Measurements from ENCODE around the gene ERF. TPM values are rescaled to one million over a fixed set of nuclear protein-coding genes. Genes with fewer than 3 reads are reported as not detected.
"Not testable (repeated sequence)": the region's sequence is repeated elsewhere in the genome, so short reads cannot be mapped to it uniquely, and the experiment has no call there.

The ERF gene
- total and polyA plus RNA-seq, 7 experiments from 2014 or later = 2.8 to 105 (median 49.4) TPM

- Mint-ChIP-seq H3K36me3 (peaks cover 0 to 8% (median 3%) of the 10 kb centered on the region in 5 donors), H3K4me3 (no peak overlapping the region), H3K27me3 (no peaks in the 10 kb centered on the region), H3K9me3 (no peaks in the 10 kb centered on the region), H3K4me1 (peaks cover 8 to 30% (median 25%) of the 10 kb centered on the region in 7 donors), H3K27ac (no peak overlapping the region)
- DNase-seq = peak; percentile 93 to 100 (median 100)
- Histone ChIP-seq H3K27me3 (ENCODE audit: control insufficient read depth in 2 of 2, insufficient read depth in 2 of 2, low read length in 2 of 2) (no peaks in the 10 kb centered on the region), H3K9me3 (ENCODE audit: control insufficient read depth in 2 of 3, low read length in 3 of 3) (no peaks in the 10 kb centered on the region), H3K36me3 (ENCODE audit: control insufficient read depth in 2 of 3, insufficient read depth in 3 of 3, low read length in 3 of 3) (peaks cover 0 to 13% (median 0%) of the 10 kb centered on the region in 3 experiments), H3K4me3 (ENCODE audit: low read length) (peak overlapping the region; percentile 85), H3K27ac (ENCODE audit: low read depth, low read length) (peak overlapping the region; percentile 95), H3K4me1 (ENCODE audit: control insufficient read depth in 2 of 2, insufficient read depth in 2 of 2, low read length in 2 of 2) (peaks cover 23 to 29% of the 10 kb centered on the region in 2 donors)
- CTCF ChIA-PET = no interaction called here
- intact Hi-C loops (cut with micrococcal nuclease) = loop anchor here (1.0 to 5.0 kb wide), 13 partner anchors 12 to 1823 kb away; partner anchors contain the start of genes ERF (in 2 of the 2), PAFAH1B3 (in 2 of the 2), PRR19 (in 2 of the 2) and DEDD2 (in 1 of the 2)
- POLR2A ChIA-PET = interaction anchor here (0.6 to 1.4 kb wide), 2 partner anchors 9 to 12 kb away, joined by 4 to 9 read pairs; no protein-coding TSS in a partner anchor
- peak; percentile 75 for ATAC-seq
Observed at GRCh38 chr19:42268142-42268703, 13.3 kb upstream of the ERF start.

DNA sequence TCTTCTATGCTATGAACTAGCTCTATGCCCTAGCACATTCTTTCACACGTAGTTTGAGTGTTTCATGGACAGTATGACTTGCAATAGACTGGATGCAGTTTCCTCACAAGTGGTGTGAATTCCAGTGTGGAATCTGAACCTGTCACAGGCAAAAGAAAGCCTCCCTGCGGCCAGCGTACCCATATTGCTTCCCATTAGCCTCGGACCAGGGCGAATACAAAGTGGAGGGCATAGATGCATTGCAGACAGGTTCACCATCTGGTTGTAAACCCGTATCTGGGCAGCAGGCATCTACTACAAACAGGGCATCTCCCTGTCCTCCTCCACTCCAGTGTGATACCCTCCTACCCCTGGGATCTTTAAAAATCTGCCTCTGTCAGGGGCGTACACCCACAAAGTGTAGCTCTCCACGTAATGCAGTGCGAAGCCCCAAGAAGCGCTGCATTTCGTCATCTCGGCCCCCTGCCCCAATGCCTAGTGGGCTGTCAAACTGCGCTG lies 12.8 kb upstream of the ERF start:
- H3K9me3 Mint-ChIP-seq = no peaks in the 10 kb centered on the region
- peaks cover 0 to 8% (median 0%) of the 10 kb centered on the region in 5 donors for H3K36me3 Mint-ChIP-seq
- H3K4me3 ChIP-seq (ENCODE audit: low read length) = peak overlapping the region; percentile 85
- DNase-seq (no peak), ATAC-seq (no peak)
- intact Hi-C loops (cut with micrococcal nuclease) = loop anchor here (1.0 to 5.0 kb wide), 13 partner anchors 12 to 1823 kb away; partner anchors contain the start of genes ERF (in 2 of the 2), PAFAH1B3 (in 2 of the 2), PRR19 (in 2 of the 2) and DEDD2 (in 1 of the 2)
- H3K4me1 ChIP-seq (ENCODE audit: control insufficient read depth in 2 of 2, insufficient read depth in 2 of 2, low read length in 2 of 2) = peaks cover 23 to 29% of the 10 kb centered on the region in 2 donors
- CTCF ChIA-PET = interaction anchor here (0.6 kb wide), 1 partner anchor 156 kb away, joined by 3 read pairs; no protein-coding TSS in a partner anchor
- H3K27me3 Mint-ChIP-seq = no peaks in the 10 kb centered on the region
- no peaks in the 10 kb centered on the region for H3K27me3 ChIP-seq (ENCODE audit: control insufficient read depth in 2 of 2, insufficient read depth in 2 of 2, low read length in 2 of 2)
- H3K27ac Mint-ChIP-seq = no peak overlapping the region
- H3K4me3 Mint-ChIP-seq = no peak overlapping the region
- no peaks in the 10 kb centered on the region for H3K9me3 ChIP-seq (ENCODE audit: control insufficient read depth in 2 of 3, low read length in 3 of 3)
- H3K36me3 ChIP-seq (ENCODE audit: control insufficient read depth in 2 of 3, insufficient read depth in 3 of 3, low read length in 3 of 3) = peaks cover 0 to 8% (median 0%) of the 10 kb centered on the region in 3 experiments
- H3K27ac ChIP-seq (ENCODE audit: low read depth, low read length) = peak overlapping the region; percentile 95
- POLR2A ChIA-PET = interaction anchor here (0.6 to 1.4 kb wide), 4 partner anchors 9 to 23 kb away, joined by 4 to 9 read pairs (median 6); no protein-coding TSS in a partner anchor
- H3K4me1 Mint-ChIP-seq = peaks cover 8 to 30% (median 23%) of the 10 kb centered on the region in 7 donors

DNA sequence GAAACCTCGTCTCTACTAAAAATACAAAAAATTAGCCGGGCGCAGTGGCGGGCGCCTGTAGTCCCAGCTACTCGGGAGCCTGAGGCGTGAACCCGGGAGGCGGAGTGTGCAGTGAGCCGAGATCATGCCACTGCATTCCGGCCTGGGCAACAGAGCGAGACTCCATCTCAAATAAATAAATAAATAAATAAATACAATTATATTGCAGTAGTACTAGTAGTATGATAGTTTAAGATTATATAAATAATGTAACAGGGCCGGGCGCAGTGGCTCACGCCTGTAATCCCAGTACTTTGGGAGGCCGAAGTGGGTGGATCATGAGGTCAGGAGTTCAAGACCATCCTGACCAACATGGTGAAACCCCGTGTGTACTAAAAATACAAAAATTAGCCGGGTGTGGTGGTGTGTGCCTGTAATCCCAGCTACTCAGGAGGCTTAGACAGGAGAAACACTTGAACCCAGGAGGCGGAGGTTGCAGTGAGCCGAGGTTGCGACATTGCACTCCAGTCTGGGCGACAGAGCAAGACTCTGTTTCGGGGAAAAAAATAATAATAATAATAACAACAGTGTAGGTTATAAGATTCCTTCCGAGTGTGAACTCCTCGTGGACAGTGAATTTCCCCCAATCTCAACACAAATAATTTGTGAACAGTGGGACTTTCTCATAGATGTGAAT lies 12.1 kb upstream of the ERF start:
- not testable (repeated sequence) for H3K36me3 ChIP-seq (ENCODE audit: control insufficient read depth in 2 of 3, insufficient read depth in 3 of 3, low read length in 3 of 3); H3K36me3 Mint-ChIP-seq; H3K4me3 ChIP-seq (ENCODE audit: low read length); H3K27me3 ChIP-seq (ENCODE audit: control insufficient read depth in 2 of 2, insufficient read depth in 2 of 2, low read length in 2 of 2); DNase-seq; H3K9me3 ChIP-seq (ENCODE audit: control insufficient read depth in 2 of 3, low read length in 3 of 3); H3K9me3 Mint-ChIP-seq; H3K27me3 Mint-ChIP-seq; ATAC-seq
- Histone ChIP-seq H3K4me1 (ENCODE audit: control insufficient read depth in 2 of 2, insufficient read depth in 2 of 2, low read length in 2 of 2) (peaks cover 23 to 29% of the 10 kb centered on the region in 2 donors), H3K27ac (ENCODE audit: low read depth, low read length) (peak overlapping the region; percentile 95)
- intact Hi-C loops (cut with micrococcal nuclease) = loop anchor here in 1 of 2 donors (5.0 kb wide), 1 partner anchor 1005 kb away; the partner anchor contains the start of gene HNRNPUL1
- peaks cover 8 to 30% (median 23%) of the 10 kb centered on the region in 7 donors for H3K4me1 Mint-ChIP-seq
- POLR2A ChIA-PET = interaction anchor here (1.0 to 1.7 kb wide), 4 partner anchors 11 to 24 kb away, joined by 4 to 9 read pairs (median 6); partner anchors contain the start of gene GSK3A
- peak overlapping the region in 3 of 9 donors; percentile 14 to 75 (median 54) for H3K27ac Mint-ChIP-seq
- CTCF ChIA-PET = interaction anchor here (0.6 to 0.7 kb wide), 3 partner anchors 24 to 183 kb away, joined by 3 to 5 read pairs (median 5); no protein-coding TSS in a partner anchor
- peak overlapping the region in 3 of 10 donors; percentile 7 to 45 (median 39) for H3K4me3 Mint-ChIP-seq

DNA sequence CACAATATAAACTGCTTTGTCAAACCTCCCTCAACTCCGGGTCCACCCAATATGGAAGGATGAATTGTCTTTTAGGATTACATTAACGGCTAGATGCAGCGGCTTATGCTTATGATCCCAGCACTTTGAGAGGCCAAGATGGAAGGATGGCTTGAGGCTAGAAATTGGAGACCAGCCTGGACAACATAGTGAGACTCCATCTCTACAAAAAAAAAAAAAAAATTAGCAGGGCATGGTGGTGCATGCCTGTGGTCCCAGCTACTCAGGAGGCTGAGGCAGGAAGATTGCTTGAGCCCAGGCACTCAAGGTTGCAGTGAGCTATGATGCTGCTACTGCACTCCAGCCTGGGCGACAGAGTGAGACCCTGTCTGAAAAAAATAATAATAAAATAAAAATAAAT lies 11.2 kb upstream of the ERF start:
- H3K36me3 Mint-ChIP-seq; H3K4me3 ChIP-seq (ENCODE audit: low read length); H3K27me3 Mint-ChIP-seq; CTCF ChIA-PET; H3K9me3 ChIP-seq (ENCODE audit: control insufficient read depth in 2 of 3, low read length in 3 of 3); DNase-seq; ATAC-seq; H3K9me3 Mint-ChIP-seq; H3K36me3 ChIP-seq (ENCODE audit: control insufficient read depth in 2 of 3, insufficient read depth in 3 of 3, low read length in 3 of 3); H3K27me3 ChIP-seq (ENCODE audit: control insufficient read depth in 2 of 2, insufficient read depth in 2 of 2, low read length in 2 of 2); H3K27ac ChIP-seq (ENCODE audit: low read depth, low read length): not testable (repeated sequence)
- POLR2A ChIA-PET = interaction anchor here (1.7 kb wide), 1 partner anchor 23 kb away, joined by 5 read pairs; the partner anchor contains the start of gene GSK3A
- intact Hi-C loops (cut with micrococcal nuclease) = loop anchor here in 1 of 2 donors (5.0 kb wide), 1 partner anchor 1004 kb away; the partner anchor contains the start of gene HNRNPUL1
- Mint-ChIP-seq H3K27ac (peak overlapping the region in 2 of 9 donors; percentile 56 to 65), H3K4me1 (peaks cover 6 to 24% (median 17%) of the 10 kb centered on the region in 7 donors), H3K4me3 (peak overlapping the region in 1 of 10 donors; percentile 5)
- H3K4me1 ChIP-seq (ENCODE audit: control insufficient read depth in 2 of 2, insufficient read depth in 2 of 2, low read length in 2 of 2) = peaks cover 17 to 23% of the 10 kb centered on the region in 2 donors

DNA sequence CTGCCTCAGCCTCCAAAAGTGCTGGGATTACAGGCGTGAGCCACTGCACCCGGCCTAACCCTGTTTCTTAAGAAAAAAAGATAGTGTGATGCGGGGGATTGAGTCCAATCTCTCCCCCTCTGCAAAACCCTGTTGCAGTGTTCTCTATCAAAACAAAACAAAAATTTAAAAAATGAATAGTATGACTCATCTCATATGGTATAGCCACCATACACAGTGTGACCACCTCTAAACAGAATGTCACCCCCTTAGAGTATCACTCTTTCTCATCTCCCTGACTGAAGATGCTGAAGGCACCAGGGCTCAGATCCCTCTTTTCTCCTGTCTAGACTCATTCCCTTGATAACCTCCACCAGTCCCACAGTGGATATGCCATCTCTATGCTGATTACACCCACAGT lies 6.8 kb upstream of the ERF start:
- peak overlapping the region in 1 of 9 donors; percentile 2 for H3K27ac Mint-ChIP-seq
- ATAC-seq (no peak), DNase-seq (no peak)
- H3K4me3 Mint-ChIP-seq = no peak overlapping the region
- H3K27me3 Mint-ChIP-seq = peaks cover 0 to 8% (median 0%) of the 10 kb centered on the region in 5 donors
- ChIA-PET POLR2A (interaction anchor here (1.2 kb wide), 1 partner anchor 15 kb away, joined by 5 read pairs; no protein-coding TSS in a partner anchor), CTCF (no interaction called here)
- H3K4me1 Mint-ChIP-seq = peaks cover 0 to 4% (median under 1%) of the 10 kb centered on the region in 7 donors
- no peak overlapping the region for H3K4me3 ChIP-seq (ENCODE audit: low read length)
- intact Hi-C loops (cut with micrococcal nuclease) = no loop called here
- no peaks in the 10 kb centered on the region for H3K27me3 ChIP-seq (ENCODE audit: control insufficient read depth in 2 of 2, insufficient read depth in 2 of 2, low read length in 2 of 2)
- H3K9me3 ChIP-seq (ENCODE audit: control insufficient read depth in 2 of 3, low read length in 3 of 3) = no peaks in the 10 kb centered on the region
- no peaks in the 10 kb centered on the region for H3K36me3 Mint-ChIP-seq
- no peaks in the 10 kb centered on the region for H3K4me1 ChIP-seq (ENCODE audit: control insufficient read depth in 2 of 2, insufficient read depth in 2 of 2, low read length in 2 of 2)
- no peaks in the 10 kb centered on the region for H3K36me3 ChIP-seq (ENCODE audit: control insufficient read depth in 2 of 3, insufficient read depth in 3 of 3, low read length in 3 of 3)
- H3K9me3 Mint-ChIP-seq = no peaks in the 10 kb centered on the region
- no peak overlapping the region for H3K27ac ChIP-seq (ENCODE audit: low read depth, low read length)

- H3K4me1 Mint-ChIP-seq = peaks cover 8 to 13% (median 12%) of the 10 kb centered on the region in 7 donors
- ATAC-seq; H3K36me3 Mint-ChIP-seq; H3K27ac ChIP-seq (ENCODE audit: low read depth, low read length); H3K4me3 ChIP-seq (ENCODE audit: low read length); intact Hi-C loops (cut with micrococcal nuclease); H3K4me1 ChIP-seq (ENCODE audit: control insufficient read depth in 2 of 2, insufficient read depth in 2 of 2, low read length in 2 of 2); H3K9me3 ChIP-seq (ENCODE audit: control insufficient read depth in 2 of 3, low read length in 3 of 3); H3K9me3 Mint-ChIP-seq; H3K4me3 Mint-ChIP-seq; DNase-seq; H3K27me3 ChIP-seq (ENCODE audit: control insufficient read depth in 2 of 2, insufficient read depth in 2 of 2, low read length in 2 of 2): not testable (repeated sequence)
- H3K27me3 Mint-ChIP-seq = peaks cover 0 to 17% (median 0%) of the 10 kb centered on the region in 5 donors
- CTCF ChIA-PET = interaction anchor here (0.7 kb wide), 1 partner anchor 15 kb away, joined by 3 read pairs; no protein-coding TSS in a partner anchor
- POLR2A ChIA-PET = interaction anchor here (0.9 kb wide), 2 partner anchors 15 to 138 kb away, joined by 3 read pairs; partner anchors contain the start of gene GSK3A
- peaks cover 0 to 10% (median 0%) of the 10 kb centered on the region in 3 experiments for H3K36me3 ChIP-seq (ENCODE audit: control insufficient read depth in 2 of 3, insufficient read depth in 3 of 3, low read length in 3 of 3)
- peak overlapping the region in 2 of 9 donors; percentile 14 to 23 for H3K27ac Mint-ChIP-seq
Observed at GRCh38 chr19:42257842-42258241, 2.9 kb upstream of the ERF start.

Measured in naive thymus-derived CD4-positive, alpha-beta T cell (primary cell).